ENCODE data around the gene TREML2.

Gene TREML2

GRCh38 chr6:41150671-41151070, 50.3 kb downstream of the TREML2 start:
- TF ChIP-seq, protein P1, sequence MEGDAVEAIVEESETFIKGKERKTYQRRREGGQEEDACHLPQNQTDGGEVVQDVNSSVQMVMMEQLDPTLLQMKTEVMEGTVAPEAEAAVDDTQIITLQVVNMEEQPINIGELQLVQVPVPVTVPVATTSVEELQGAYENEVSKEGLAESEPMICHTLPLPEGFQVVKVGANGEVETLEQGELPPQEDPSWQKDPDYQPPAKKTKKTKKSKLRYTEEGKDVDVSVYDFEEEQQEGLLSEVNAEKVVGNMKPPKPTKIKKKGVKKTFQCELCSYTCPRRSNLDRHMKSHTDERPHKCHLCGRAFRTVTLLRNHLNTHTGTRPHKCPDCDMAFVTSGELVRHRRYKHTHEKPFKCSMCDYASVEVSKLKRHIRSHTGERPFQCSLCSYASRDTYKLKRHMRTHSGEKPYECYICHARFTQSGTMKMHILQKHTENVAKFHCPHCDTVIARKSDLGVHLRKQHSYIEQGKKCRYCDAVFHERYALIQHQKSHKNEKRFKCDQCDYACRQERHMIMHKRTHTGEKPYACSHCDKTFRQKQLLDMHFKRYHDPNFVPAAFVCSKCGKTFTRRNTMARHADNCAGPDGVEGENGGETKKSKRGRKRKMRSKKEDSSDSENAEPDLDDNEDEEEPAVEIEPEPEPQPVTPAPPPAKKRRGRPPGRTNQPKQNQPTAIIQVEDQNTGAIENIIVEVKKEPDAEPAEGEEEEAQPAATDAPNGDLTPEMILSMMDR (IDR thresholded peaks at IDR 0.05; ENCODE audit: control extremely low read depth, extremely low read depth, low read depth, missing control alignments), result no peak
- POLR2A ChIA-PET, result no interaction called here
- DNase-seq (ENCODE audit: extremely low spot score), result no peak
- CTCF ChIA-PET, result no interaction called here

DNA sequence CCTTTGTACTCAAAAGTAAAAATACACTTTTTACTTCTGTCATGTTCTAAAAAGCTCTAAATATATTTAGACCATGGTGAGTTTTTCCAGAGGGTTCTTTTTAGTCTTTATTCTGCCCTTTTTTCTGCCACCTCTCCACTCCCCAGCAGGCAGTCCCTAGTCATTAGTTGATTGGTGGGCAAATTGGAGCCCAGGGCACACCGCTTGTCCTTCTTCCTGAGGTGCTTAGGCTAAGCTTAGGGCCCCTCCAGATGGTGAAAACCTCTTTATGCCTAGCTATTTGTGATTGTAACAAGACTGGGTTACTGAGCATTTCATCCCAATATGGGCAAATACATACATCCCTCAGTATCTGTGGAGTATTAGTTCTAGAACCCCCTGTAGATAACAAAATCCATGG, 53.0 kb downstream of the TREML2 start:
- DNase-seq (ENCODE audit: extremely low spot score), result no peak
- ChIA-PET CTCF (no interaction called here), POLR2A (no interaction called here)
- TF ChIP-seq, protein P1 (IDR thresholded peaks at IDR 0.05; ENCODE audit: control extremely low read depth, extremely low read depth, low read depth, missing control alignments), result no peak

All from GM10248 (cell line).